ENCODE measurements around the gene CNP.

- TF ChIP-seq SPI1 (IDR thresholded peaks at IDR 0.05; ENCODE audit: low read depth, low read length): no peak
- TF ChIP-seq POLR2A (IDR thresholded peaks at IDR 0.05; ENCODE audit: low read depth, low read length): no peak
- no peak for TF ChIP-seq POLR2AphosphoS5 (IDR thresholded peaks at IDR 0.05; ENCODE audit: low read depth, low read length)
Observed at GRCh38 chr17:41957869-41958439, 8.6 kb upstream of the CNP start.
